ENCODE data around the gene CRIP3. TPM values are rescaled to one million over a fixed set of nuclear protein-coding genes. Genes with fewer than 3 reads are reported as not detected.

Gene CRIP3
- total RNA-seq, 1 donor from 2014 or later, result not detected

DNA sequence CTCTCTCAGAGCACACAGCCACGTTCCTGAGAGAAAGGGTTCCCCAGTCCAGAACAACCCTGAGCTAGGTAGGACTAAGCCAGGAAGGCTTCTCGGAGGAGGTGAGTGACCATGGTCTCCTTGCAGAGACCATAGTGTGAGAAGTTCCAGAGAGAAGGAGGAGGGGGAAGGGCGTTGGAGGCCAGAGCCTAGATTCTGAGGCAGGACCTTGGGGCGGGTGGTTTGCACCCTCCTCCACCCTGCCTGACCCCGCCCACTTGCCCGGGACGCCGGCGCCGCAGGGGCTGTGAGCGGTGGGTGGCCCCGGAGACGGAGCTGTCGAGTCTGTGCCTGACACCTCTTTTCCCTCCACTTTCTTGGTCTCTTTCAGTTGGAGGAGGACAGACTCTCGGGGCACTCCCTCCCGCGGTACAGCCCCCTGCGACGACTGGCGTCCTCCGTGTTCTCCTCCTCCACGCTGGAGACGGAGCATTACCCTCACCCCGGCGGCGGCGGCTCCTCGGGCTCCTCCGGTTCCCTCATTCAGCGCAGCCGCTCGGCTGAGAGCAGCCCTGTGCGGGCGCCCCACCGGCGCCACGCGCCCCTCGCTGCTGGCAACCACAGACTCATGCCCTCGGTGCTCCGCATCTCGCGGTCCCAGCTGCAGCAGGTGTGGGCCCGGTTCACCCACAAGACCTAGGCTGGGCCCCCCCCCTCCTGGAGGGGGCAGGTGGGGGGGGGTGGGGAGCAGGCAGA lies 39.2 kb downstream of the CRIP3 start:
- H3K36me3 Mint-ChIP-seq (ENCODE audit: low read depth, unreplicated experiment), result no peaks in the 10 kb centered on the region
- H3K27ac Mint-ChIP-seq (ENCODE audit: unreplicated experiment), result no peak overlapping the region
- FAIRE-seq, result no peak
- H3K9ac ChIP-seq (ENCODE audit: low read length), result no peak overlapping the region
- no peak overlapping the region for H3K4me3 Mint-ChIP-seq (ENCODE audit: unreplicated experiment)
- DNase-seq (ENCODE audit: low read depth), result no peak
- no peaks in the 10 kb centered on the region for H3K36me3 ChIP-seq (ENCODE audit: insufficient read depth, low read length)
- peak overlapping the region; percentile 70 for H3K4me2 ChIP-seq (ENCODE audit: low read length)
- no peak overlapping the region for H3K4me3 ChIP-seq (ENCODE audit: insufficient read depth, low read depth, low read length)
- no peaks in the 10 kb centered on the region for H3K4me1 ChIP-seq (ENCODE audit: insufficient read depth, low read length)
- no peak overlapping the region for H2AFZ ChIP-seq (ENCODE audit: low read depth, low read length)
- H3K79me2 ChIP-seq (ENCODE audit: insufficient read depth, low read length), result no peaks in the 10 kb centered on the region
- H3K27me3 ChIP-seq (ENCODE audit: insufficient read depth, low read length), result peaks cover 12% of the 10 kb centered on the region
- H3K27ac ChIP-seq (ENCODE audit: low read depth, low read length), result no peak overlapping the region
- H4K20me1 ChIP-seq (ENCODE audit: insufficient read depth, low read length), result no peaks in the 10 kb centered on the region
- peaks cover 10% of the 10 kb centered on the region for H3K4me1 Mint-ChIP-seq (ENCODE audit: low read depth, unreplicated experiment)
- no peaks in the 10 kb centered on the region for H3K9me3 Mint-ChIP-seq (ENCODE audit: unreplicated experiment)
- TF ChIP-seq EZH2 (IDR thresholded peaks at IDR 0.05; ENCODE audit: insufficient read depth, low read length), result no peak
- no peak for TF ChIP-seq CTCF (IDR thresholded peaks at IDR 0.05; ENCODE audit: insufficient read depth, low read depth, low read length)
- H3K27me3 Mint-ChIP-seq (ENCODE audit: low read depth, unreplicated experiment), result peaks cover 73% of the 10 kb centered on the region
- no peaks in the 10 kb centered on the region for H3K9me3 ChIP-seq (ENCODE audit: insufficient read depth, low read depth, low read length)

DNA sequence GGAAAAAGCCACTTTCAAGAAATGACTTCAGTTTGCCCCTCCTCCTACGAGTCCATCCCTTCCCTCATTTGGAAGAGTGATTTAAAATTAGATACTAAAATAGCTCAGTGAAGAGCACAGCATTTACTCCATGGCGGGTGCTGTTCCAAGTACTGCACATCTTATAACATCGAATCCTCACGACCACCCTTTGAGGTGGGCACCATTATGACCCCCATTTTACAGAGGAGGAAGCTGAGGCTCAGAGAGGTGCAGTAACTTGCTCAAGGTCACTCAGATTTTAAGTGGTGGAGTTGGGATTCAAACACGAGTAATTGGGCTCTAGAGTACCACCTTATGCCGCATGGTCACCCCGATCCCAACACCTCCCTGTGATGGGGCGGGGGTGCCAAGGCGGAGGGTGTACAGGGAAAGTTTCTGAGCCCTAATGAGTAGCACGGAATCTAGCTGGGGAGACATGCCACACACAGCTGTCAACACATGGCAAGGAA lies 39.8 kb downstream of the CRIP3 start:
- Histone ChIP-seq H3K79me2 (ENCODE audit: insufficient read depth, low read length) (no peaks in the 10 kb centered on the region), H3K4me2 (ENCODE audit: low read length) (peak overlapping the region; percentile 70), H3K4me1 (ENCODE audit: insufficient read depth, low read length) (no peaks in the 10 kb centered on the region), H2AFZ (ENCODE audit: low read depth, low read length) (no peak overlapping the region), H3K9me3 (ENCODE audit: insufficient read depth, low read depth, low read length) (no peaks in the 10 kb centered on the region), H3K4me3 (ENCODE audit: insufficient read depth, low read depth, low read length) (no peak overlapping the region), H3K9ac (ENCODE audit: low read length) (no peak overlapping the region), H4K20me1 (ENCODE audit: insufficient read depth, low read length) (no peaks in the 10 kb centered on the region), H3K27me3 (ENCODE audit: insufficient read depth, low read length) (peaks cover 12% of the 10 kb centered on the region), H3K36me3 (ENCODE audit: insufficient read depth, low read length) (no peaks in the 10 kb centered on the region), H3K27ac (ENCODE audit: low read depth, low read length) (no peak overlapping the region)
- H3K27me3 Mint-ChIP-seq (ENCODE audit: low read depth, unreplicated experiment), result peaks cover 69% of the 10 kb centered on the region
- no peak for TF ChIP-seq EZH2 (IDR thresholded peaks at IDR 0.05; ENCODE audit: insufficient read depth, low read length)
- FAIRE-seq, result no peak
- H3K9me3 Mint-ChIP-seq (ENCODE audit: unreplicated experiment), result no peaks in the 10 kb centered on the region
- H3K4me3 Mint-ChIP-seq (ENCODE audit: unreplicated experiment), result no peak overlapping the region
- H3K27ac Mint-ChIP-seq (ENCODE audit: unreplicated experiment), result no peak overlapping the region
- peaks cover 10% of the 10 kb centered on the region for H3K4me1 Mint-ChIP-seq (ENCODE audit: low read depth, unreplicated experiment)
- DNase-seq (ENCODE audit: low read depth), result no peak
- no peaks in the 10 kb centered on the region for H3K36me3 Mint-ChIP-seq (ENCODE audit: low read depth, unreplicated experiment)

GRCh38 chr6:43268355-43268700 lies 40.3 kb downstream of the CRIP3 start:
- Mint-ChIP-seq H3K36me3 (ENCODE audit: low read depth, unreplicated experiment) (no peaks in the 10 kb centered on the region), H3K9me3 (ENCODE audit: unreplicated experiment) (no peaks in the 10 kb centered on the region), H3K27me3 (ENCODE audit: low read depth, unreplicated experiment) (peaks cover 64% of the 10 kb centered on the region), H3K4me3 (ENCODE audit: unreplicated experiment) (no peak overlapping the region), H3K4me1 (ENCODE audit: low read depth, unreplicated experiment) (peaks cover 10% of the 10 kb centered on the region), H3K27ac (ENCODE audit: unreplicated experiment) (no peak overlapping the region)
- H2AFZ ChIP-seq (ENCODE audit: low read depth, low read length), result no peak overlapping the region
- H3K79me2 ChIP-seq (ENCODE audit: insufficient read depth, low read length), result no peaks in the 10 kb centered on the region
- no peak for FAIRE-seq
- no peak for DNase-seq (ENCODE audit: low read depth)
- H3K27ac ChIP-seq (ENCODE audit: low read depth, low read length), result no peak overlapping the region
- no peak overlapping the region for H3K4me2 ChIP-seq (ENCODE audit: low read length)
- TF ChIP-seq CTCF (IDR thresholded peaks at IDR 0.05; ENCODE audit: insufficient read depth, low read depth, low read length) (no peak), EZH2 (IDR thresholded peaks at IDR 0.05; ENCODE audit: insufficient read depth, low read length) (no peak)
- no peaks in the 10 kb centered on the region for H3K36me3 ChIP-seq (ENCODE audit: insufficient read depth, low read length)
- no peaks in the 10 kb centered on the region for H3K4me1 ChIP-seq (ENCODE audit: insufficient read depth, low read length)
- no peak overlapping the region for H3K9ac ChIP-seq (ENCODE audit: low read length)
- H4K20me1 ChIP-seq (ENCODE audit: insufficient read depth, low read length), result no peaks in the 10 kb centered on the region
- no peaks in the 10 kb centered on the region for H3K9me3 ChIP-seq (ENCODE audit: insufficient read depth, low read depth, low read length)
- H3K4me3 ChIP-seq (ENCODE audit: insufficient read depth, low read depth, low read length), result no peak overlapping the region
- peaks cover 12% of the 10 kb centered on the region for H3K27me3 ChIP-seq (ENCODE audit: insufficient read depth, low read length)

All from astrocyte (in vitro differentiated cells and primary cell).